ENCODE data around the gene ACAP2.
A peak's percentile ranks its signal among the peaks of the same experiment; 100 is the strongest.

GRCh38 chr3:195271410-195272243, 171.2 kb downstream of the ACAP2 start:
- TF ChIP-seq TAF1 (IDR thresholded peaks at IDR 0.05; ENCODE audit: low read depth, low read length) (no peak), POLR2AphosphoS5 (IDR thresholded peaks at IDR 0.05; ENCODE audit: low read depth, low read length) (no peak; the same call in 1 of the 2 replicates), SPI1 (IDR thresholded peaks at IDR 0.05; ENCODE audit: low read depth, low read length) (no peak), POLR2A (IDR thresholded peaks at IDR 0.05; ENCODE audit: low read depth, low read length) (no peak), PAX5 (IDR thresholded peaks at IDR 0.05; ENCODE audit: insufficient read depth, low read length, severe bottlenecking) (no peak), POU2F2 (IDR thresholded peaks at IDR 0.05; ENCODE audit: low read depth, low read length) (peak; percentile 66)

All from GM12891 (cell line).